GM12892 (cell line): ENCODE measurements around the gene ATRIP.
"Not testable (repeated sequence)": the region's sequence is repeated elsewhere in the genome, so short reads cannot be mapped to it uniquely, and the experiment has no call there.

Experiments
- DNase-seq: peaks from one replicate; pipeline ENCODE4 v3.0.0; 2011; ENCODE audit not compliant: insufficient read length
- FAIRE-seq: peaks from 2 replicates; lab custom pipeline; 2011; peaks lifted over from hg19 to GRCh38; lab: Jason Lieb, UNC
- POLR2A ChIP-seq: IDR thresholded peaks from 2 replicates; pipeline ENCODE4 v1.6.1; 2011; ENCODE audit warnings: low read depth, low read length, control low read depth
- POLR2AphosphoS5 ChIP-seq: IDR thresholded peaks from 2 replicates; pipeline ENCODE4 v1.6.1; 2011; ENCODE audit warnings: low read depth, low read length, control low read depth
- TAF1 ChIP-seq: IDR thresholded peaks from 2 replicates; pipeline ENCODE4 v1.6.1; 2011; ENCODE audit warnings: low read depth, mild to moderate bottlenecking, control low read depth, low read length, borderline replicate concordance

The ATRIP gene

DNA sequence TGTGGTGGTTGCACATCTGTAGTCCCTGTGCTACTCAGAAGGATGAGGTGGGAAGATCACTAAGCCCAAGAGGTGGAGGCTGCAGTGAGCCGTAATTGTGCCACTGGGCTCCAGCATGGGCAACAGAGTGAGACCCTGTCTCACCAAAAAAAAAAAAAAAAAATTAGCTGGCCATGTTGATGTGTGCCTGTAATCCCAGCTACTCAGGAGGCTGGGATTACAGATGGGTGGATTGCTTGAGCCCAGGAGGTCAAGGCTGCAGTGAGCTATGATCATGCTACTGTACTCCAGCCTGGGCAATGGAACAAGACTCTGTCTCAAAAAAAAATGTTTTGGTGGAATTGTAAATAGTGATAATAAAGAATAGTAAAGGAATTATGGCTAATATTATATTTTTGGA lies 9.9 kb downstream of the ATRIP start:
- no peak for TF ChIP-seq POLR2A
- no peak for TF ChIP-seq POLR2AphosphoS5
- TF ChIP-seq TAF1 = no peak
- no peak for FAIRE-seq
- no peak for DNase-seq

DNA sequence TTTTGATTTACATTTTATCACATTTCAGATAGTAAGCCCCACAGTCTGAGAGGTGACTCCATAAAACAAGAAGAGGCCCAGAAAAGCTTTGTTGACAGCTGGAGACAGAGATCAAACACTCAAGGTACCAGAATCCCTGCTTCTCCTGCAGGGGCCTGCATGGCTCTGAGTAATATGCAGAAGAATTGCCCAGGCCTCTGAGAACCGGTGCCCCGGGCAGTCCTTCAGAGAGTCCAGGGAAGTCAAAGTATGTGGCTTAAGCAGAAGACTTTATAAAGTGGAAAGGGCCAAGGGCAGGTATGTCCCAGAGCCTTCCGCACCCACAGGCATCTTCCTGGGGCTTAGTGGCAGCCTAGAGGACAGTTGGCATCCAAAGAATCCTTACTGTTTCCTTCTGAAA lies 12.8 kb downstream of the ATRIP start:
- FAIRE-seq (no peak), DNase-seq (no peak)
- TF ChIP-seq TAF1 (no peak), POLR2AphosphoS5 (no peak), POLR2A (no peak)

DNA sequence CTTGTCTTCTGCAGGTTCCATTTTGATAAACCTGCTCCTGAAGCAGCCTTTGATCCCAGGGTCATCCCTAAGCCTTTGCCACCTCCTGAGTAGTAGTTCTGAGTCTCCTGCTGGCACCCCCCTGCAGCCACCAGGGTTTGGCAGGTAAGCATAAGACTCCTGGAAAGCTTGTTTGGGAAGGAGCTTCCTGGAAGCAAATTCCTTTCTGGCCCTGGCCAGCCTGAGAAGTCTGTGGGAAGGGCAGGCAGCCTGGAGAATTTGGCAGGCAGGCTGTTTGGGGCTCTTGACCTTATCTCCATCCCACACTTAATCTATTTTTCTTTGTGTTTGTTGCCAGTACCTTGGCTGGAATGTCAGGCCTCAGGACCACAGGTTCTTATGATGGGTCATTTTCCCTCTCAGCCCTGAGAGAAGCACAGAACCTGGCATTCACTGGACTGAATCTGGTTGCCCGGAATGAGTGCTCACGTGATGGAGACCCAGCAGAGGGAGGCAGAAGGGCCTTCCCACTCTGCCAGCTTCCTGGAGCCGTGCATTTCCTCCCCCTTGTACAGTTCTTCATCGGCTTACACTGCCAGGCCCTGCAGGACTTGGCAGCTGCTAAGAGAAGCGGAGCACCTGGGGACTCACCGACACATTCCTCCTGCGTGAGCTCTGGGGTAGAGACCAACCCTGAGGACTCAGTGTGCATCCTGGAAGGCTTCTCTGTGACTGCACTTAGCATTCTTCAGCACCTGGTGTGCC lies 13.4 kb downstream of the ATRIP start:
- FAIRE-seq = no peak
- DNase-seq = no peak

DNA sequence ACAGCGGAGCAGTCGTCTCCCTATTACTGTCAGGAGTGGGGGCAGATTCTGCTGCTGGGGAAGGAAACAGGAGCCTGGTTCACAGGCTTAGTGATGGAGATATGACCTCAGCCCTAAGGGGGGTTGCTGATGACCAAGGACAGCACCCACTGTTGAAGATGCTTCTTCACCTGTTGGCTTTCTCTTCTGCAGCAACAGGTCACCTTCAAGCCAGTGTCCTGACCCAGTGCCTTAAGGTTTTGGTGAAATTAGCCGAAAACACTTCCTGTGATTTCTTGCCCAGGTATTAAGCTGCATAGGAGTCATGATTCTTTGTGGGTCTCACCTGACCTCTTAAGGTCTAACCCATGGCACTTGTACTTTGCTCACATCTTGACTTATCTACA lies 14.0 kb downstream of the ATRIP start:
- TF ChIP-seq TAF1 = no peak
- no peak for TF ChIP-seq POLR2AphosphoS5
- no peak for TF ChIP-seq POLR2A
- FAIRE-seq = no peak
- DNase-seq = no peak

More for the DNA sequence above, 13.4 kb downstream of the ATRIP start:
- TF ChIP-seq TAF1 = no peak

DNA sequence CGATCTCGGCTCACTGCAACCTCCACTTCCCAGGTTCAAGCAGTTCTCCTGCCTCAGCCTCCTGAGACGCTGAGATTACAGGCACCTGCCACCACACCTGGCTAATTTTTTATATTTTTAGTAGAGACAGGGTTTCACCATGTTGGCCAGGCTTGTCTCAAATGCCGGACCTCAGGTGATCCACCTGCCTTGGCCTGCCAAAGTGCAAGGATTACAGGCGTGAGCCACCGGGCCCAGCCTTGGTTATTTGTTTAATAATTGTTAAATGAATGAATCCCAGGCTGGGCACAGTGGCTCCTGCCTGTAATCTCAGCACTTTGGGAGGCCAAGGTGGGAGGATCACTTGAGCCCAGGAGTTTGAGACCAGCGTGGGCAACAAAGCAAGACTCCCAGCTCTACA lies 15.2 kb downstream of the ATRIP start:
- not testable (repeated sequence) for DNase-seq

DNA sequence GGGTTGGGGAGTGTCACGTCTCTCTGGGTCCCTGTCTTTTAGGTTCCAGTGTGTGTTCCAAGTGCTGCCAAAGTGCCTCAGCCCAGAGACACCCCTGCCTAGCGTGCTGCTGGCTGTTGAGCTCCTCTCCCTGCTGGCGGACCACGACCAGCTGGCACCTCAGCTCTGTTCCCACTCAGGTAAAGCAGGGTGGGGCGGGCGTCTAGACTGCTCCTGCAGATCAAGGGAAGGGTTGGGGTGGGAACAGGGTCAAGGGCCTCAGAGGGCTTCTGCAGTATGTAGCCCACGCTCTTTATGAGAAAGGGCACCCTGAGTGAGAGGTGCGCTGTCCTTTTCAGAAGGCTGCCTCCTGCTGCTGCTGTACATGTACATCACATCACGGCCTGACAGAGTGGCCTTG lies 17.2 kb downstream of the ATRIP start:
- TF ChIP-seq TAF1 (no peak), POLR2AphosphoS5 (no peak), POLR2A (no peak)
- FAIRE-seq (no peak), DNase-seq (no peak)

More for the DNA sequence above, 15.2 kb downstream of the ATRIP start:
- not testable (repeated sequence) for FAIRE-seq

DNA sequence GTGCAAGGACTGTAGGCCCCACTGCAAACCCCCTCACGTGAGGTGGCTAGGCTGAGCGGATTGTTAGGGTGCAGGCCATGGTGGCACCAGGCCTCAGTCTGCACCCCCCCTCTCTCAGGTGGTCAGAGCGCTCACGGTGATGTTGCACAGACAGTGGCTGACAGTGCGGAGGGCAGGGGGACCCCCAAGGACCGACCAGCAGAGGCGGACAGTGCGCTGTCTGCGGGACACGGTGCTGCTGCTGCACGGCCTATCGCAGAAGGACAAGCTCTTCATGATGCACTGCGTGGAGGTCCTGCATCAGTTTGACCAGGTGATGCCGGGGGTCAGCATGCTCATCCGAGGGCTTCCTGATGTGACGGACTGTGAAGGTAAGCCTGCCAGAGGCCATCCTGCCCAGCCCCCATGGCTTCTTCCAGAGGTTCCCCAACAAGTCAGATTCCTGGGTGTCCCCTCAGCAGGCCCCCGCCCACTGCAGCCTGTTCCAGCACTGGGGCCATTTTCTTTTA lies 18.2 kb downstream of the ATRIP start:
- TF ChIP-seq TAF1 = no peak
- TF ChIP-seq POLR2AphosphoS5 = no peak
- no peak for TF ChIP-seq POLR2A
- FAIRE-seq (no peak), DNase-seq (no peak)

DNA sequence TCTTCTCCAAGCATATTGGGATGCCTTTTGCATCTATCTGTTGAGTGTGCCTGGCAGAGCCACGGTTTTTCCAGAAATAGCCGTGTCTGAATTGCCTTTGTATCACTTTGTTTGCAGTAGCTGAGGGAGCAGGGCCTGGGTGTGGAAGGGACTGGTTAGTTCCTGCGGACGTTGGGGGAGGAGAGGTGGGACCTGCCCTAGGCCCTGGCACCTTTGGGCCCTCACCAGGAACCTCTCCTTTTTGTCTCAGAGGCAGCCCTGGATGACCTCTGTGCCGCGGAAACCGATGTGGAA lies 18.6 kb downstream of the ATRIP start:
- no peak for FAIRE-seq
- no peak for DNase-seq
- TF ChIP-seq POLR2A (no peak), POLR2AphosphoS5 (no peak), TAF1 (no peak)

DNA sequence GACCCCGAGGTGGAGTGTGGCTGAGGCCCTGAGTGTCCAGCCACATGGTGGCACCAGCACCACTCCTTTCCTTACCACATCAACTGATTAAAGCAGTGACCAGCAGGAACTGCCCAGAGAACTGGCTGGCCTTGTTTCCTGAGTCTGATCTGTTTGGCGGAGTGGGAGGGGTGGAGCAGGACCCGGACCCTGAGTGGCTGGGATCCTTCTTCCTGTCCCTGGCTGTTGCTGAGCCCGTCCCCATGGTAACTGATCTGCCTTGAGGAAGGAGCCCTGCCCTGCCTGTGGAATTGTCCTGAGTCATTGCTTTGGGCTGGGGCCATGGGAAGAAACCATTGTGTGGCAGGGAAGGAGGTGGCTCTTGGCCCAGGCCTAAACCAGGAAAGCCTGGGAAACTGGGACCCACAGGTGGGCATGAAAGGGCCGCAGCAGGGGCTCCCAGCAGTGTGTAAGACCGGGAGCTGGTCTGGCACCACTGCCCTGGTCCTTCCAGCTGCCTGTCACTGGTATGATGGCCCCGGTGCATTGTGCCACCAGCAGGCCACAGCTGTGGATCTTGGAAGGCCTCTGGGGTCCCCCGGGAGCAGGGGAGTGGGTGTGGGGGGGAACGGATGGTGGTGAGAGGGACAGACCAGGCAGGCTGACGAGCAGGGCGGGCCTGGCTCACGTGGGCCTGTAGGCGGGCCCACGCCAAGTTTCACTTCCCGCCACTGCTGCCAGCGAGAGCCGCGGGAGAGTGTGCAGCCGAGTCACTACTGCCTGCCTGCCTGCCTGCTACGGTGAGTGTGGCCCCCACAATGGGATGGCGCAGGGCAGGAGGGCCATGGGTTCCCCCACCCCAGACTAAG lies 19.2 kb downstream of the ATRIP start:
- FAIRE-seq (peak; percentile 99), DNase-seq (peak; percentile 97)
- peak; percentile 90 for TF ChIP-seq TAF1
- peak; percentile 98 for TF ChIP-seq POLR2AphosphoS5
- TF ChIP-seq POLR2A = peak; percentile 98

DNA sequence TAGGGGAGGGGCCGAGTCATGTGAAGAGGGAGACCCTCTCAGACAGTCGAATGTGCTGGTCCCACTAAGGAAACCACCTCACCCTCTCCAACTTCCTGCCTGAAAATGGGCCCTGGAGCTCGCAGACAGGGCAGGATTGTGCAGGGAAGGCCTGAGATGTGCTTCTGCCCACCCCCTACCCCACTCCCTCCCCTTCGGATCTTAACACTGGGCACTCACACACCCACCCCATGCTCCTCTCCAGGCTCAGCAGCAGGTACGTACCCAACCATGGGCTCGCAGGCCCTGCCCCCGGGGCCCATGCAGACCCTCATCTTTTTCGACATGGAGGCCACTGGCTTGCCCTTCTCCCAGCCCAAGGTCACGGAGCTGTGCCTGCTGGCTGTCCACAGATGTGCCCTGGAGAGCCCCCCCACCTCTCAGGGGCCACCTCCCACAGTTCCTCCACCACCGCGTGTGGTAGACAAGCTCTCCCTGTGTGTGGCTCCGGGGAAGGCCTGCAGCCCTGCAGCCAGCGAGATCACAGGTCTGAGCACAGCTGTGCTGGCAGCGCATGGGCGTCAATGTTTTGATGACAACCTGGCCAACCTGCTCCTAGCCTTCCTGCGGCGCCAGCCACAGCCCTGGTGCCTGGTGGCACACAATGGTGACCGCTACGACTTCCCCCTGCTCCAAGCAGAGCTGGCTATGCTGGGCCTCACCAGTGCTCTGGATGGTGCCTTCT lies 20.0 kb downstream of the ATRIP start:
- no peak for DNase-seq
- TF ChIP-seq POLR2A (peak; percentile 50; the same call in 1 of the 2 replicates), TAF1 (no peak), POLR2AphosphoS5 (peak; percentile 58; the same call in 1 of the 2 replicates)
- peak; percentile 92 for FAIRE-seq

DNA sequence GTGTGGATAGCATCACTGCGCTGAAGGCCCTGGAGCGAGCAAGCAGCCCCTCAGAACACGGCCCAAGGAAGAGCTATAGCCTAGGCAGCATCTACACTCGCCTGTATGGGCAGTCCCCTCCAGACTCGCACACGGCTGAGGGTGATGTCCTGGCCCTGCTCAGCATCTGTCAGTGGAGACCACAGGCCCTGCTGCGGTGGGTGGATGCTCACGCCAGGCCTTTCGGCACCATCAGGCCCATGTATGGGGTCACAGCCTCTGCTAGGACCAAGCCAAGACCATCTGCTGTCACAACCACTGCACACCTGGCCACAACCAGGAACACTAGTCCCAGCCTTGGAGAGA lies 20.5 kb downstream of the ATRIP start:
- TF ChIP-seq TAF1 (no peak), POLR2AphosphoS5 (no peak), POLR2A (no peak)
- FAIRE-seq = peak; percentile 14
- DNase-seq = no peak

DNA sequence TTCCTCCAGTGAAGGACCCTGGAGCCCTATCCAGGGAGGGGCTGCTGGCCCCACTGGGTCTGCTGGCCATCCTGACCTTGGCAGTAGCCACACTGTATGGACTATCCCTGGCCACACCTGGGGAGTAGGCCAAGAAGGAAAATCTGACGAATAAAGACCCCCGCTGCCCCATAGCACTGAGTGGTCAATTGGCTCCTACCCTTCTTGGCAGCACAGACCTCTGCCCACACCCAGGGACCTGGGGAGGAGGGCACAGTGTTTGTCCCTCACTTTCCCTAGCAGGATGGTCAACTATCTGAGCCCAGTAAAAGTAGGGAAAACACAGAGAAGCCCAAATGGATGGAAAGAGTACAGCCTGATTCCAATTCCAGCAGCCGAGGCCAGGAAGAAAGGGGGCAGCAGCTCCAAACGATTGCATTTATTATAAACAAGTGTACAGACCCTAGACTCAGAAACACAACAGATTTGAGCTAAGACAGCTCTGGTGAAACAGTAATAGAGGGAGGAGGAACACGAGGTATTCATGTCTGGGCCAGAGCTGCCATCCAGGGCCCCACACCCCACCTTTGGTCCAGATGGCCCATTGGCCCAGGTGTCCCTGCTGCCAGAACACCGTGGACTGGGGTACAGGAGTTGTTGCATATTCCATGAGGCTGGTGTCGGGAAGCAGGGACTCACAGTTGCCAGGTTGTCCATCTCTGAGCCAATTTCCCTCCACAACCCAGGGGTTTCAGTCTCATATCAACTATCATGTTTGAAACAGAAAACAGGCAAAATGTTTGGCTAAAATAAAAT lies 21.1 kb downstream of the ATRIP start:
- no peak for FAIRE-seq
- no peak; the same call in 1 of the 2 replicates for TF ChIP-seq POLR2A
- TF ChIP-seq POLR2AphosphoS5 = no peak
- no peak for TF ChIP-seq TAF1
- no peak for DNase-seq
